ENCODE data around the gene ANK3.

The ANK3 gene

GRCh38 chr10:60426425-60426824, 36.8 kb upstream of the ANK3 start:
- no peaks in the 10 kb centered on the region for H4K20me1 ChIP-seq (ENCODE audit: insufficient read depth, low read length)
- H3K36me3 ChIP-seq (replicated peaks; ENCODE audit: insufficient read depth, low read length), result no peaks in the 10 kb centered on the region
- no peak overlapping the region for H3K27ac ChIP-seq (ENCODE audit: low read length)
- H2AFZ ChIP-seq (ENCODE audit: low read length), result no peak overlapping the region
- no peaks in the 10 kb centered on the region for H3K79me2 ChIP-seq (ENCODE audit: low read length)
- H3K9ac ChIP-seq (ENCODE audit: low read length), result no peak overlapping the region
- H3K9me2 ChIP-seq (replicated peaks; ENCODE audit: insufficient read depth, low read length), result no peaks in the 10 kb centered on the region
- H3K27me3 ChIP-seq (replicated peaks; ENCODE audit: insufficient read depth, low read length), result no peaks in the 10 kb centered on the region
- TF ChIP-seq CTCF (IDR thresholded peaks at IDR 0.05; ENCODE audit: low read length) (no peak), EZH2 (optimal IDR thresholded peaks at IDR 0.05; ENCODE audit: low read depth, low read length) (no peak), EZH2phosphoT487 (IDR thresholded peaks at IDR 0.05; ENCODE audit: low read length) (no peak)
- no peaks in the 10 kb centered on the region for H3K4me1 ChIP-seq (ENCODE audit: low read length)
- H3K4me2 ChIP-seq (ENCODE audit: low read depth, low read length), result no peak overlapping the region
- H3K4me3 ChIP-seq (ENCODE audit: low read length), result no peak overlapping the region
- no peak for DNase-seq
- H3K9me3 ChIP-seq (replicated peaks; ENCODE audit: insufficient read depth, low read length), result no peaks in the 10 kb centered on the region
- H3F3A ChIP-seq (ENCODE audit: insufficient read depth, low read length), result no peaks in the 10 kb centered on the region

GRCh38 chr10:60425392-60426110, 35.9 kb upstream of the ANK3 start:
- H3K4me1 ChIP-seq (ENCODE audit: low read length), result no peaks in the 10 kb centered on the region
- DNase-seq, result no peak
- H3K27ac ChIP-seq (ENCODE audit: low read length), result no peak overlapping the region
- no peaks in the 10 kb centered on the region for H3K27me3 ChIP-seq (replicated peaks; ENCODE audit: insufficient read depth, low read length)
- H3K36me3 ChIP-seq (replicated peaks; ENCODE audit: insufficient read depth, low read length), result no peaks in the 10 kb centered on the region
- no peak for TF ChIP-seq CTCF (IDR thresholded peaks at IDR 0.05; ENCODE audit: low read length)
- no peak for TF ChIP-seq EZH2 (optimal IDR thresholded peaks at IDR 0.05; ENCODE audit: low read depth, low read length)
- TF ChIP-seq EZH2phosphoT487 (IDR thresholded peaks at IDR 0.05; ENCODE audit: low read length), result no peak
- no peak overlapping the region for H2AFZ ChIP-seq (ENCODE audit: low read length)
- no peaks in the 10 kb centered on the region for H3K9me2 ChIP-seq (replicated peaks; ENCODE audit: insufficient read depth, low read length)
- H3K79me2 ChIP-seq (ENCODE audit: low read length), result no peaks in the 10 kb centered on the region
- no peaks in the 10 kb centered on the region for H3F3A ChIP-seq (ENCODE audit: insufficient read depth, low read length)
- H3K9me3 ChIP-seq (replicated peaks; ENCODE audit: insufficient read depth, low read length), result no peaks in the 10 kb centered on the region
- no peaks in the 10 kb centered on the region for H4K20me1 ChIP-seq (ENCODE audit: insufficient read depth, low read length)
- H3K4me3 ChIP-seq (ENCODE audit: low read length), result no peak overlapping the region
- H3K9ac ChIP-seq (ENCODE audit: low read length), result no peak overlapping the region
- H3K4me2 ChIP-seq (ENCODE audit: low read depth, low read length), result no peak overlapping the region

GRCh38 chr10:60424971-60425370, 35.3 kb upstream of the ANK3 start:
- Histone ChIP-seq H3F3A (ENCODE audit: insufficient read depth, low read length) (no peaks in the 10 kb centered on the region), H2AFZ (ENCODE audit: low read length) (no peak overlapping the region), H3K4me1 (ENCODE audit: low read length) (no peaks in the 10 kb centered on the region), H3K9me3 (replicated peaks; ENCODE audit: insufficient read depth, low read length) (no peaks in the 10 kb centered on the region), H3K9me2 (replicated peaks; ENCODE audit: insufficient read depth, low read length) (no peaks in the 10 kb centered on the region), H3K36me3 (replicated peaks; ENCODE audit: insufficient read depth, low read length) (no peaks in the 10 kb centered on the region), H3K4me3 (ENCODE audit: low read length) (no peak overlapping the region), H3K4me2 (ENCODE audit: low read depth, low read length) (no peak overlapping the region), H4K20me1 (ENCODE audit: insufficient read depth, low read length) (no peaks in the 10 kb centered on the region), H3K9ac (ENCODE audit: low read length) (no peak overlapping the region), H3K27ac (ENCODE audit: low read length) (no peak overlapping the region), H3K79me2 (ENCODE audit: low read length) (no peaks in the 10 kb centered on the region), H3K27me3 (replicated peaks; ENCODE audit: insufficient read depth, low read length) (no peaks in the 10 kb centered on the region)
- DNase-seq, result no peak
- TF ChIP-seq EZH2phosphoT487 (IDR thresholded peaks at IDR 0.05; ENCODE audit: low read length), result no peak
- no peak for TF ChIP-seq CTCF (IDR thresholded peaks at IDR 0.05; ENCODE audit: low read length)
- no peak for TF ChIP-seq EZH2 (optimal IDR thresholded peaks at IDR 0.05; ENCODE audit: low read depth, low read length)

All from MM.1S (cell line).